IPS-NIHi11 (cell line): Measurements from ENCODE around the gene FBXO21.

Experiments
- DNase-seq: peaks from one replicate; pipeline ENCODE4 v3.0.0; 2012; ENCODE audit warnings: mixed read lengths, low spot score

The FBXO21 gene

DNA sequence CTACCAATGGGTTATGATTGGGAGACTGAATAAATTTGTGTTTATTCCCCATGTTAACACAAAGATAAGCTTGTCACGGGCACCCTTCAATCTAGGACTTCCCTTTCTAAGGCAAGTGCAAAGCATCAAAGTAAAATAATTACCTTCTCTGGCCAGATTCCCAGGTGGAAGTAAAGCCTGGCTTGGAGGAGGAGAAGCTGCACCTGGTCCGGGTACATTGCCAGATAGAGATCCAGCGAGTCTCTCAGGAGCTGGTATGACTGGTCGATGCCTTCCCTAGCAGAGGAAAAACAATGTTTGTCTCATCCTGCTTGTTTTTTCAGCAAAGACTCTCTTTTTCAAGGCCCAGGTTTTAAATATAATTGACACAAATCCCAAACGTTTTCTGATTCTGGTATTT lies 24.9 kb downstream of the FBXO21 start:
- DNase-seq: no peak

DNA sequence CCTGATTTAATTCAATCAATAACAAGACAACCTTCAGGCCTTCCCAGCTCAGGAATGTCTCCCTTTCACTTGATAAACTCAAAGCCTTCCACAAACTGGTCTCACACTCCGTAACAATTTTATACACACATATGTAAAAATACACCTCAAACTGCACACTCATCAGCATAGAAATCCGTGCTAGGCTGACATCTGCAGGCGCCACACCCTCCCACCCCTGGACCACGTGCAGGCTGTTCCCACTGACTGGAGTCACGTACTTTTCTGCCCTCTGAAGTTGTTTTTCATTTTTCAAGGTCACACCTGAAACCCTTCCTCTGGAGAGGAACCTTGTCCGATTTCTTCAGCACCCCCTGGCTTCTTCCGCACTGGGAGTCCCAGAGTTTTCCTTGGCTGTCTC lies 27.6 kb downstream of the FBXO21 start:
- no peak for DNase-seq

- no peak for DNase-seq
These were observed 28.1 kb downstream of the FBXO21 start for GRCh38 chr12:117162167-117162539.

GRCh38 chr12:117161460-117162166 lies 28.7 kb downstream of the FBXO21 start:
- DNase-seq: no peak

DNA sequence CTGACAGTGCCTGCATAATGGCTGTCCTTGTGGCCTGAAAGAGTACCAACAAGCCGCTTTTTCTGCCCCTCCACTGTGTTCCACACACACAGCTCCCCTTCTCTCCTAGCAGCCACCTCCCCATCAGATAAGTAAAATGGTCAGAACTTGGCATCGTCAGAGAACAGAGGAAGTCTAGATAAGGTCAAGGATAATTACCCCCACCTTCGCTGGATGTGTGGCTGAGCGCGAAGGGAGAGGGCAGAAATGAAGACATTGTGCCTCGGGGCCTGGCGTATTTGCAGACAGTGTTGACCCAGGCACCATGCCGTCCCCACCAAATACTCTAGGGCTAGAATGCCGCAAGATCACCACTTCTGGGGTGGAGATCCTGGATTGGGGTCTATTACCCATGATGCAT lies 30.6 kb downstream of the FBXO21 start:
- no peak for DNase-seq

DNA sequence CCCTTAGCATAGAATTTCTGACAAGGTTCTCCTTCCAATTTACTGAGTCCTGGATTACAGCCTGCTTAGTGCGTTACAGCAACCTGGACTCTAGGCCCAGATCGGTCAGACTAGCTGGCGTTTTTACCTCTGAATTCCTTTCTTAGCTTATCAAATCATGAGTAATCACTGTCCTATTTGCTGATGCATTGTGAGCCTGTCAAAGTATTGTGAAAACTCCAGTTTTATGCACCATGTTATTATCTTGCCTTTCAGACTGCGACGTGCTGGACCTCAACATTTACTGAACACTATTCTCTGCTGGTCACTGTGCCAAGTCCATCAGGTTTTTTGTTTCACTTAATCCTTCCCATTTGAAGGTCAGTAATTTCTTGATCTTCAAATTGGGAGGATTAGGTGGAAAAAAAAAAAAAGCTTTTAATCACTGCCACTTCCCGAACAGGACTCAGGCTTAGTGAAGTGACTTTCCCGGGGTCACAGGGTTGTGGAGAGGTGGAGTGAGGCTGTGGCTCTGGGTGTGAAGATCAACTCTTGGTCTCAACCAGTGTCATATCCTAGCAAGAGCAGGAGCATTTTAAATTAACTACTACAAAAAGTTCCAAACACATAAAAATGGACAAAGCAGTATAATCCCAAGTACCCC lies 31.2 kb downstream of the FBXO21 start:
- DNase-seq: no peak

DNA sequence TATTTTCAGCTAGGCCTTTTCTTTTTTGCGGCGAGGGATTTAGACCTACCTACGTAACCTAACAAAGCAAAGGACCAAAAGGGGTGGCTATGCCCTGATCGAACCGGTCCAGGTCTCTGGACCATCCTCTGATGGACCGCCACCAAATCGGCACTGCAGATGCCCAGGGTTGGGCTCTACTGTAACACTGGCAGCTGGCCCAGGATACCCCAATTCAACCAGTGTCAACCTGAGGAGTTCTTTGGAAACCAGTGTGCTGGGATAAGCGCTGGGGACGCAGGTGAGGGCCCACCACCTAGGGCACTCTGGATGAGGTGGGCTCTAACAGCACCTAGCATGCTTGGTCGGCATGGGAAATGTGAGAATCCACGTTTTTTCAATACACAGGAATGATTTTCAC lies 32.2 kb downstream of the FBXO21 start:
- no peak for DNase-seq

DNA sequence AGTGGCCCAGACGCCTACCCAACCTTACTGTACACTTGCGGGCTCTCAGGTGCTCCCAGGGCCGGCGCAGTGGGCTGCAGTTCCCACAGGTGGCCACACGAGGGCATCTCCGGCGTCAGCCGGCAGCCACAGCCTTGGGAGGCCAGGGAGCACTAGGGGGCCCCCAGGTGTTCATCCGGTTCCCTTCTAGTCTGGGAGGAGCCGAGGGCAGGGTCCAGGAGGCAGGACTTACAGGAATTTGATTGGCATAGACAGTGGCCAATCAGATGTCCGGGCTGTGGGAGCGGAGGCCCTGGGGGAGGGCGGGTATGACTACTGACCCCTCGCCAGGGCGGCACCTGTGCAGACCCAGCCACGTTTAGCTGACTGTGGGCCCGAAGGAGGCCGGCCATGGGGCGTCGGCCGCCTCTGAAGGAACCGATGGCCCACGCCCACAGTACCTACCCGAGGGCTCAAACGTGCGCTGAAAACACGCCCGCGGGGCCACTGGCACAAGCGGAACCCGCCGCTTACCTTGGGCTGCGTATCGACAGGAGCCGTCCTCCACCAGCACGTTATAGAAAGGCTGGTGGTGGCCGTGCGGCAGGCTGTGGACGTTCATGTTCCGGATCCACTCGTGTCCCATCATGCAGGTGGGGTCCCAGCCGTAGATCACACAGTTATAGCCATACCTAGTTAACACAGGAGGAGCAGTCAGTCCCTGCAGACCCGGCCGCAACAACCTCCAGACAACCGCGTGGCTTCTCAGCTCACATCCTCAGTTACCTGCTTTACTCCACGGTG lies 34.8 kb downstream of the FBXO21 start:
- DNase-seq: peak; percentile 97

- no peak for DNase-seq
These were observed 37.2 kb downstream of the FBXO21 start for GRCh38 chr12:117152793-117153775.

GRCh38 chr12:117151403-117152031 lies 38.8 kb downstream of the FBXO21 start:
- DNase-seq: no peak

DNA sequence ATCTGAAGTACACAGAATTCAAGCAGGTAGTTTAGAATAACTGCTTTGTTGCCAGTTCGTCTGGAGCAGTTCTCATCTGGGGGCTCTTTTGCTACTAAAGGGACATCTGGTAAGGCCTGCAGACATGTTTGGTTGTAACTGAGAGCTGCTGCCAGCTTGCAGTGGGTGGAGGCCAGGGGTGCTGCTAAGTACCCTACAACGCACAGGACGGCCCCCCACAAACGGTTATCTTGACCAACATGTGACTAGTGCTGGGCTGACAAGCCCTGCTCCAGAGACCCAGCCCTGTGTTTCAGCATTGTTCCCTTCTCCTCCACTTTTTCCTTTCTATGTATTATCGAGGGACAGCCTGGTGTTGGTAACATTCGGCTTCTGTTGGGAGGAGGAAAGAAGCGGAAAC lies 40.8 kb downstream of the FBXO21 start:
- no peak for DNase-seq

DNA sequence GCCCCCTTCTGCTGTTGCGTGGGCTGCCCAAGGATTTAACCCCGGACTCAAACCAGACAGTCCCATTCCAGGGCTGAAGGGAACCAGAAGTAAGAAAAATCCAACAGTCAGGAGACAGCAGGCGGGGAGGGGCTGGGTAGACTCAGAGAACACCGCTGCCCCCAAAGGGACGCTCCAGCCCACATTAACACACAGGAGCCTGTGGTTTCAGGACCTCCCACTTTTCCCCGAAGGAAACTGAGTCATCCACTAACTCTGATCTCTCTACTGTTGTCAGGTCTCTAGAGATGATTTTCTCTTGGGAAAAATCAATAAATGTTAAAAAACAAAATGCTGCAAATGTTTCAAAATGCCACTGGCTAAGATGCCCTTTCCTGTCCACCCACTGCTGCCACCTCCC lies 41.6 kb downstream of the FBXO21 start:
- no peak for DNase-seq

DNA sequence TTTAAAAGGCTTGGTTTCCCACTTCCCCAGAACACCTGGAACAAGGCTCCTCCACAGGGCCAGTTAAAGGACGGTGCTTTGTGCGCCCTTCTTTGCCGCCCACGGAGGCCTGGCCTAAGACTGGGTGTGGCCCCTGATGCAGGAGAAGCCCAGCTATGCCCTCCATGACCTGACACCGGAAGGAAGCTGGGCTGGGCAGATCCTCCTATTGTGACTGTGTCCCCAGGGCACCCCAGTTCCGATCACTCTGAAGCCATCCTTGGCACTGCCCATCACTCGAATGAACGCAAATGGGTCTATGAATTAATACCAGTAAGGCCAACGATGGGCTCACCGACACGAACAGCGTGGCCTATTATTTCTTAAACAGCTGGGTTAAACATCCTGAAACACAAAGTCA lies 42.6 kb downstream of the FBXO21 start:
- DNase-seq: no peak

DNA sequence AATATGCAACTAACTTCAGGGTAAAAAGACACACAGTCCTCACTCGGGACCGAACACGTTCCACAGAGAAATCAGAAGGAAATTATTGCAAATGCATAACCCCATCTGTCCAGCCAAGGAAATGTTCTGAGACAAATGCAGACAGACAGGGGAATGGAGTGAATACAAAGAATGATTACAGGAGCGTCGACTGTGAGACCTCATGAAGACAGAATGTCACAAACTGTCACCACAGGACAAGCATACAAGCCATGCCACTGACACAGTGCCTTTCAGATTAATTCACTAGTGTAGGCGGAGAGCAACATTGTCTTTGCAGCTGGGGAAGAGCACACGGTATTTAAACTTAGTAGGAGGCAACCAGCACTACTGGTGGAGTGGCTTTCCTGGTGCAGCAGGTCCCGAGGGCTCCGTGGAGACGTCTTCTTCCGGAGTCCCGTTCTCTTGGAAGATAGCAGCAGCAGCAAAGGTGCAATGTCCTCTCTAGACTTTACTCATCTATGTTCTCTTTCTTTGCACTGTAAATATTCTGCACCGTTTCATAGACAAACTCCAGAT lies 44.6 kb downstream of the FBXO21 start:
- no peak for DNase-seq

DNA sequence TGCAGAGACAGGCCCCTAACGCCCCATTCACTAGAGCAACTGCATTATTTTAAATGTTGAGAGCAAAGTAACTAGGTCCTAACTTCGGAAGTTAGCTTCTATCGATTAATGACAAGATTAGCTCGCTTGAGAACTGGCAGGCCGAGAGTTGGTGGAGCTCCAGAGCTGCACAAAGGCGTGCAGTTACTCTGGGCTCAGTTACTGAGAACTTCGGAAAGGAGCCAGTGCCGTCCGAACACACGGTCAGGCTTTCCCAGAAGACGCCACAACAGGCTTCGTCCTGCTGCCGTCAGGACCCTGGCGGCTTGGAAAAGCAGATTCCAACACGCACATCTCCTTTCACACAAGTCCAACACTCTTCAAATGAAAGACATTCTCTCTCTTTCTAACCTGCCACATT lies 45.7 kb downstream of the FBXO21 start:
- DNase-seq: no peak

- no peak for DNase-seq
These were observed 47.2 kb downstream of the FBXO21 start for GRCh38 chr12:117143008-117143532.

GRCh38 chr12:117142094-117142493 lies 48.2 kb downstream of the FBXO21 start:
- DNase-seq: no peak

GRCh38 chr12:117141097-117141898 lies 49.0 kb downstream of the FBXO21 start:
- DNase-seq: no peak

- no peak for DNase-seq
These were observed 49.7 kb downstream of the FBXO21 start for GRCh38 chr12:117140397-117141096.
